Measurements from ENCODE around the gene ANGPTL7.

DNA sequence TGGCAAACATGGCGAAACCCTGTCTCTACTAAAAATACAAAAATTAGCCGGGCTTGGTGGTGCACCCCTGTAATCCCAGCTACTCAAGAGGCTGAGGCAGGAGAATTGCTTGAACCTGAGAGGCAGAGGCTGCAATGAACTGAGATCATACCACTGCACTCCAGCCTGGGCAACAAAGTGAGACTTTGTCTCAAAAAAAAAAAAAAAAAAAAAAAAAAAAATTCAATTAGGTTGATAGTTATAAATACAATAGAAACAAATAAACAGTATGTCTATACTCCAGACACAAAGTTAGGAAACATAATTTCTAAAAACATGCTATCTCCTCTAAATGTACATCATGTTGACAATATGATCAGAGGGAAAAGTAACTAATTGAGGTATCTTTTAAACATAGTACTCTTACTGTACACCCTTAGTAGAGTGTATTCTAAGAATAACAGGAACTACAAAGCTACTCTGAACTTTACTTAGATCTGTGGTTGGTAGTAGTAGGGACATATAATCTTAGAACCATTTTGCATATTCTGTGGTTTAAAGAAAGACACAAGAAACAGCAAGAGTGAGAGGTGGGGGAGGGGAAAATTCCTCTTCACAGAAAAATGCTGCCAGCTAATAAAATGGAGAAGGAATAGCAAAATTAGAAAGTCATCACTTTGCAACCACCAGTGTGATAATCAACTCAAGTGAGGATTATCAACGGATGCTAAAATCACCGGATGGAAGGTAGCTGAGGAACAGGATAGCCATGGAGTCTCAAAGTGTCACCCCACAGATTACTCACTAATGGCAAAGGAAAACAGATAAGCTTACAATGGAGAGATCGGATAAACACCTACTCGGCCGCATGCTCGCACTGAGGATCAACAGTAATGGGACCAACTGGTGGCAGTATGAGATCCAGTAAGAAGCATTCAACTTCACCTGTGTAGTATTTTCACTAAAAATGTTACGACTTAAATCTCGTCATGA, 38.2 kb downstream of the ANGPTL7 start:
- no peak for TF ChIP-seq CTCF (conservative IDR thresholded peaks at IDR 0.05 in 1 of 2, IDR thresholded peaks at IDR 0.05 in 1 of 2; ENCODE audit: low read depth in 1 of 2, low read length in 2 of 2)
- TF ChIP-seq EZH2 (IDR thresholded peaks at IDR 0.05; ENCODE audit: low read length, missing control alignments): no peak

Measured in fibroblast of lung (primary cell).